H9 (cell line): ENCODE measurements around the gene NPAS1. TPM values are rescaled to one million over a fixed set of nuclear protein-coding genes. Genes with fewer than 3 reads are reported as not detected.

Experiments used
- DNase-seq: peaks from one replicate; pipeline ENCODE4 v3.0.0-alpha.2; 2017
- H2AFZ ChIP-seq: one replicate; pipeline ENCODE4 v1.6.1; 2013; ENCODE audit warnings: mild to moderate bottlenecking, low read length, control low read depth, moderate library complexity
- H2AK5ac ChIP-seq: 2 replicates; pipeline ENCODE4 v1.6.1; 2013; ENCODE audit warnings: low read length, control low read depth, mixed read lengths; ENCODE audit not compliant: insufficient read length
- H2BK120ac ChIP-seq: one replicate; pipeline ENCODE4 v1.6.1; 2013; ENCODE audit warnings: low read depth, mild to moderate bottlenecking, low read length, control low read depth, inconsistent platforms; ENCODE audit not compliant: poor library complexity, severe bottlenecking
- H2BK12ac ChIP-seq: 2 replicates; pipeline ENCODE4 v1.6.1; 2013; ENCODE audit warnings: low read length, control low read depth, mixed read lengths, low read depth; ENCODE audit not compliant: insufficient read length
- H2BK15ac ChIP-seq: 2 replicates; pipeline ENCODE4 v1.6.1; 2013; ENCODE audit warnings: low read depth, low read length, control low read depth
- H2BK20ac ChIP-seq: one replicate; pipeline ENCODE4 v1.6.1; 2013; ENCODE audit warnings: low read depth, mild to moderate bottlenecking, low read length, control low read depth, inconsistent platforms; ENCODE audit not compliant: poor library complexity, severe bottlenecking
- H2BK5ac ChIP-seq: 2 replicates; pipeline ENCODE4 v1.6.1; 2013; ENCODE audit warnings: low read length, control low read depth, mixed read lengths; ENCODE audit not compliant: insufficient read length
- H3K14ac ChIP-seq: 2 replicates; pipeline ENCODE4 v1.6.1; 2013; ENCODE audit warnings: low read length, control low read depth; ENCODE audit not compliant: insufficient read depth
- H3K18ac ChIP-seq: 2 replicates; pipeline ENCODE4 v1.6.1; 2013; ENCODE audit warnings: low read depth, mild to moderate bottlenecking, mixed read lengths, low read length, control low read depth; ENCODE audit not compliant: insufficient read length
- H3K23ac ChIP-seq: 2 replicates; pipeline ENCODE4 v1.6.1; 2013; ENCODE audit warnings: low read length, control low read depth, mixed read lengths, low read depth; ENCODE audit not compliant: insufficient read length
- H3K23me2 ChIP-seq: 2 replicates; pipeline ENCODE4 v1.6.1; 2013; ENCODE audit warnings: low read depth, mild to moderate bottlenecking, mixed read lengths, low read length, control low read depth; ENCODE audit not compliant: insufficient read length, poor library complexity, severe bottlenecking
- H3K27ac ChIP-seq: 2 replicates; pipeline ENCODE4 v1.5.1; 2013; ENCODE audit warnings: low read length, control low read depth, mixed read lengths, low read depth; ENCODE audit not compliant: insufficient read length
- H3K27me3 ChIP-seq: 2 replicates; pipeline ENCODE4 v1.6.1; 2013; ENCODE audit warnings: low read length, control low read depth, inconsistent platforms; ENCODE audit not compliant: insufficient read depth
- H3K4ac ChIP-seq: 2 replicates; pipeline ENCODE4 v1.6.1; 2013; ENCODE audit warnings: low read depth, mild to moderate bottlenecking, control low read depth, inconsistent platforms, low read length, moderate library complexity
- H3K4me1 ChIP-seq: 2 replicates; pipeline ENCODE4 v1.6.1; 2013; ENCODE audit warnings: low read length, control low read depth, inconsistent platforms; ENCODE audit not compliant: insufficient read depth
- H3K4me2 ChIP-seq: 2 replicates; pipeline ENCODE4 v1.6.1; 2013; ENCODE audit warnings: low read length, control low read depth, mixed read lengths; ENCODE audit not compliant: insufficient read length, insufficient read depth
- H3K56ac ChIP-seq: 2 replicates; pipeline ENCODE4 v1.6.1; 2013; ENCODE audit warnings: low read depth, mild to moderate bottlenecking, mixed read lengths, low read length, control low read depth; ENCODE audit not compliant: insufficient read length
- H3K79me1 ChIP-seq: 2 replicates; pipeline ENCODE4 v1.6.1; 2013; ENCODE audit warnings: low read depth, mild to moderate bottlenecking, moderate library complexity, low read length, control low read depth, inconsistent platforms; ENCODE audit not compliant: insufficient read depth, poor library complexity, severe bottlenecking
- H3K79me2 ChIP-seq: 2 replicates; pipeline ENCODE4 v1.6.1; 2013; ENCODE audit warnings: low read length, control low read depth, inconsistent platforms; ENCODE audit not compliant: insufficient read depth
- H3K9ac ChIP-seq: 2 replicates; pipeline ENCODE4 v1.6.1; 2013; ENCODE audit warnings: low read length, control low read depth, mixed read lengths; ENCODE audit not compliant: insufficient read length; ENCODE audit errors: extremely low read depth
- H3K9me3 ChIP-seq: one replicate; pipeline ENCODE4 v1.6.1; 2013; ENCODE audit warnings: low read depth, low read length, inconsistent platforms; ENCODE audit not compliant: control insufficient read depth
- H3T11ph ChIP-seq: one replicate; pipeline ENCODE4 v1.6.1; 2013; ENCODE audit warnings: mild to moderate bottlenecking, low read length, control low read depth, inconsistent platforms
- H4K20me1 ChIP-seq: one replicate; pipeline ENCODE4 v1.6.1; 2013; ENCODE audit not compliant: control insufficient read depth, insufficient read length, insufficient read depth
- H4K5ac ChIP-seq: 2 replicates; pipeline ENCODE4 v1.6.1; 2013; ENCODE audit warnings: low read depth, mild to moderate bottlenecking, mixed read lengths, low read length, control low read depth; ENCODE audit not compliant: insufficient read length
- H4K8ac ChIP-seq: replicated peaks from 2 replicates; pipeline ENCODE4 v1.6.1; 2013; ENCODE audit warnings: low read length, control low read depth, mixed read lengths, low read depth; ENCODE audit not compliant: insufficient read length
- H4K91ac ChIP-seq: 2 replicates; pipeline ENCODE4 v1.6.1; 2013; ENCODE audit warnings: low read depth, mild to moderate bottlenecking, moderate library complexity, mixed read lengths, low read length, control low read depth; ENCODE audit not compliant: insufficient read length
- H3K27ac Mint-ChIP-seq, 3 experiments: 2 replicates in 2 of 3; 3 replicates in 1 of 3; pipeline ENCODE4 v1.8.0; 2020 to 2021; ENCODE audit warnings: mixed read lengths in 3 of 3, mild to moderate bottlenecking in 1 of 3, moderate library complexity in 1 of 3
- H3K27me3 Mint-ChIP-seq: 2 replicates; pipeline ENCODE4 v1.8.0; 2021; ENCODE audit warnings: low read depth, mild to moderate bottlenecking, moderate library complexity, mixed read lengths
- H3K36me3 Mint-ChIP-seq, 3 experiments: 2 replicates in 2 of 3; 3 replicates in 1 of 3; pipeline ENCODE4 v1.8.0; 2020 to 2021; ENCODE audit warnings: low read depth in 3 of 3, mixed read lengths in 3 of 3; ENCODE audit not compliant: insufficient read depth in 1 of 3
- H3K4me1 Mint-ChIP-seq, 2 experiments: 2 replicates each; pipeline ENCODE4 v1.8.0; 2020; ENCODE audit warnings: mixed read lengths in 2 of 2
- H3K4me3 Mint-ChIP-seq, 2 experiments: 2 replicates in 1 of 2; 3 replicates in 1 of 2; pipeline ENCODE4 v1.8.0; 2020 to 2021; ENCODE audit warnings: mild to moderate bottlenecking in 2 of 2, mixed read lengths in 2 of 2, moderate library complexity in 1 of 2
- H3K9me3 Mint-ChIP-seq, 2 experiments: 2 replicates in 1 of 2; 3 replicates in 1 of 2; pipeline ENCODE4 v1.8.0; 2020; ENCODE audit warnings: mild to moderate bottlenecking in 2 of 2, mixed read lengths in 2 of 2, moderate library complexity in 1 of 2
- CTCF ChIP-seq: fragments of 200-600 bp; sonication (generic); conservative IDR thresholded peaks from 3 replicates; pipeline ENCODE4 v1.8.0; 2021; ENCODE audit warnings: antibody characterized with exemption, mild to moderate bottlenecking
- WGBS: extraction: QIAGEN DNeasy Blood & Tissue Kit; methylation state at CpG from one replicate; pipeline ENCODE4 v1.1.7; 2013; ENCODE audit warnings: missing lambda C conversion rate, low lambda C conversion rate, mixed read lengths; ENCODE audit not compliant: insufficient read length; ENCODE audit errors: extremely low coverage; 5-methylcytosine and 5-hydroxymethylcytosine counted together
- total RNA-seq: library from RNA; stranded (reverse); gene quantifications from 2 replicates; pipeline ENCODE4 v1.2.1, GENCODE V29; 2021

Gene NPAS1
- total RNA-seq, 1 experiment from 2014 or later, result 17.8 TPM

- Histone ChIP-seq H4K5ac (no peak overlapping the region), H3K79me1 (no peaks in the 10 kb centered on the region), H2BK120ac (no peak overlapping the region), H3K4me1 (peaks cover 8% of the 10 kb centered on the region; the same call in 1 of the 2 replicates), H4K20me1 (peaks cover 2% of the 10 kb centered on the region), H3K27me3 (no peaks in the 10 kb centered on the region), H3K4ac (no peak overlapping the region), H3K9me3 (no peaks in the 10 kb centered on the region), H3K23ac (no peak overlapping the region), H4K91ac (no peak overlapping the region), H2BK5ac (no peak overlapping the region), H2BK20ac (no peak overlapping the region), H3K14ac (no peak overlapping the region), H4K8ac (no peak overlapping the region), H3K18ac (no peak overlapping the region), H3K27ac (no peak overlapping the region), H2AFZ (no peak overlapping the region), H2BK15ac (no peak overlapping the region), H3T11ph (no peak overlapping the region), H3K23me2 (no peaks in the 10 kb centered on the region), H3K4me2 (no peak overlapping the region), H3K9ac (no peak overlapping the region), H3K56ac (no peak overlapping the region), H2BK12ac (no peak overlapping the region), H2AK5ac (no peak overlapping the region), H3K79me2 (no peaks in the 10 kb centered on the region; the same call in 1 of the 2 replicates)
- no peak for DNase-seq
- H3K9me3 Mint-ChIP-seq, result no peaks in the 10 kb centered on the region
- peaks cover 0 to 3% (median 2%) of the 10 kb centered on the region in 3 experiments; a peak in 4 of 7 replicates for H3K36me3 Mint-ChIP-seq
- no CpG with 5 or more reads among the region's 8 CpGs for WGBS
- no peak for TF ChIP-seq CTCF
- no peaks in the 10 kb centered on the region; the same call in 1 of the 2 replicates for H3K27me3 Mint-ChIP-seq
- H3K27ac Mint-ChIP-seq, result peak overlapping the region in 2 of 3 experiments; percentile 39 to 71; a peak in 4 of 7 replicates
- no peak overlapping the region for H3K4me3 Mint-ChIP-seq
- H3K4me1 Mint-ChIP-seq, result peaks cover 31 to 38% of the 10 kb centered on the region in 2 experiments
Observed at GRCh38 chr19:46981286-46981945, 38.2 kb upstream of the NPAS1 start.
